SK-N-SH (cell line): ENCODE results near the gene LCMT1. TPM values are rescaled to one million over a fixed set of nuclear protein-coding genes. Genes with fewer than 3 reads are reported as not detected.

ENCODE experiments used
- CTCF ChIA-PET: fragments of 300-600, 350-600 bp; formaldehyde crosslinking; extraction: SDS; loops from one replicate; lab custom pipeline; 2021; lab: Yijun Ruan, JAX
- POLR2A ChIA-PET: fragments of 350-600 bp; sonication (Branson Sonifier 250); formaldehyde crosslinking; extraction: SDS; loops from one replicate; lab custom pipeline; 2020; ENCODE audit warnings: antibody characterized with exemption, inconsistent platforms; lab: Yijun Ruan, JAX
- DNase-seq: peaks from one replicate; pipeline ENCODE4 v3.0.0; 2012
- H2AFZ ChIP-seq: fragments of 200-600 bp; sonication (generic); 2 replicates; pipeline ENCODE4 v1.8.1; 2016; ENCODE audit warnings: antibody characterized with exemption, mild to moderate bottlenecking, low read depth
- H3F3A ChIP-seq: fragments of 200-600 bp; sonication (generic); replicated peaks from 2 replicates; pipeline ENCODE3; 2016; ENCODE audit warnings: antibody characterized with exemption, mild to moderate bottlenecking; ENCODE audit not compliant: insufficient read depth
- H3K27ac ChIP-seq, 2 experiments: fragments of 200-500 bp in 1 of 2; fragments of 200-600 bp in 1 of 2; sonication (Bioruptor generic) in 1 of 2; sonication (generic), shearing (Covaris generic) in 1 of 2; 2 replicates each; pipeline versions ENCODE4 v1.5.1 to v1.6.1; 2014 to 2016; ENCODE audit warnings: low read depth in 2 of 2, inconsistent platforms in 1 of 2, low read length in 1 of 2, mild to moderate bottlenecking in 1 of 2, mixed read lengths in 1 of 2
- H3K27me3 ChIP-seq: fragments of 200-600 bp; sonication (generic), shearing (Covaris generic); 2 replicates; pipeline ENCODE4 v1.6.1; 2016; ENCODE audit warnings: mixed run types; ENCODE audit not compliant: insufficient read depth
- H3K36me3 ChIP-seq, 2 experiments: fragments of 200-500 bp in 1 of 2; fragments of 200-600 bp in 1 of 2; sonication (Bioruptor generic) in 1 of 2; sonication (generic) in 1 of 2; replicated peaks in 1 of 2; 2 replicates each; pipeline versions ENCODE3 to v1.5.1; 2014 to 2016; ENCODE audit warnings: low read length in 1 of 2, mild to moderate bottlenecking in 1 of 2; ENCODE audit not compliant: insufficient read depth in 2 of 2, control insufficient read depth in 1 of 2
- H3K4me1 ChIP-seq, 2 experiments: fragments of 200-500 bp in 1 of 2; fragments of 200-600 bp in 1 of 2; sonication (Bioruptor generic) in 1 of 2; sonication (generic), shearing (Covaris generic) in 1 of 2; 2 replicates each; pipeline versions ENCODE4 v1.5.1 to v1.6.1; 2014 to 2016; ENCODE audit warnings: low read depth in 1 of 2, low read length in 1 of 2, mixed run types in 1 of 2; ENCODE audit not compliant: insufficient read depth in 2 of 2, control insufficient read depth in 1 of 2
- H3K4me2 ChIP-seq: fragments of 200-600 bp; sonication (generic), shearing (Covaris generic); 2 replicates; pipeline ENCODE4 v1.6.1; 2017; ENCODE audit warnings: mixed run types
- H3K4me3 ChIP-seq, 2 experiments: fragments of 200-500 bp in 1 of 2; fragments of 200-600 bp in 1 of 2; sonication (Bioruptor generic) in 1 of 2; sonication (generic), shearing (Covaris generic) in 1 of 2; 2 replicates each; pipeline versions ENCODE4 v1.5.1 to v1.8.1; 2014 to 2016; ENCODE audit warnings: low read depth in 2 of 2, inconsistent platforms in 1 of 2, low read length in 1 of 2, mild to moderate bottlenecking in 1 of 2, mixed read lengths in 1 of 2, moderate library complexity in 1 of 2
- H3K79me2 ChIP-seq: fragments of 200-600 bp; sonication (generic); 2 replicates; pipeline ENCODE4 v1.8.1; 2017; ENCODE audit warnings: mild to moderate bottlenecking; ENCODE audit not compliant: insufficient read depth
- H3K9ac ChIP-seq: fragments of 200-600 bp; sonication (generic); 2 replicates; pipeline ENCODE4 v1.6.1; 2017; ENCODE audit warnings: mixed run types
- H3K9me2 ChIP-seq: fragments of 200-600 bp; sonication (generic); 2 replicates; pipeline ENCODE4 v1.6.1; 2017; ENCODE audit warnings: mixed run types
- H3K9me3 ChIP-seq: fragments of 200-600 bp; sonication (generic); 2 replicates; pipeline ENCODE4 v1.6.1; 2017; ENCODE audit warnings: mixed run types, mild to moderate bottlenecking, moderate library complexity
- H4K20me1 ChIP-seq: fragments of 200-600 bp; sonication (generic); 2 replicates; pipeline ENCODE4 v1.6.1; 2017; ENCODE audit warnings: mild to moderate bottlenecking, mixed run types; ENCODE audit not compliant: insufficient read depth
- CHD2 ChIP-seq: fragments of 150-350 bp; IDR thresholded peaks from 2 replicates; pipeline ENCODE4 v1.6.1; 2018; ENCODE audit warnings: low read length; ENCODE audit not compliant: partially characterized antibody
- EZH2phosphoT487 ChIP-seq: fragments of 200-600 bp; sonication (generic); IDR thresholded peaks from 2 replicates; pipeline ENCODE4 v1.6.1; 2017; ENCODE audit warnings: low read depth, mixed run types, mild to moderate bottlenecking, antibody characterized with exemption, moderate library complexity, borderline replicate concordance
- FOSL2 ChIP-seq: IDR thresholded peaks from 2 replicates; pipeline ENCODE4 v1.4.0; 2012; ENCODE audit warnings: low read depth, mild to moderate bottlenecking, moderate library complexity, borderline replicate concordance
- FOXJ3 ChIP-seq: sonication (generic); formaldehyde crosslinking; IDR thresholded peaks from 2 replicates; pipeline ENCODE4 v1.5.1; 2020; ENCODE audit warnings: mild to moderate bottlenecking, missing genetic modification reagents
- GABPA ChIP-seq: IDR thresholded peaks from 2 replicates; pipeline ENCODE4 v1.4.0; 2012; ENCODE audit warnings: low read depth, mild to moderate bottlenecking
- IRF3 ChIP-seq: fragments of 150-350 bp; IDR thresholded peaks from 2 replicates; pipeline ENCODE4 v1.6.1; 2016; ENCODE audit warnings: mild to moderate bottlenecking, low read depth, low read length
- MAX ChIP-seq: IDR thresholded peaks from 2 replicates; pipeline ENCODE4 v1.4.0; 2012; ENCODE audit warnings: low read depth
- MEF2A ChIP-seq: IDR thresholded peaks from 2 replicates; pipeline ENCODE4 v1.4.0; 2012; ENCODE audit warnings: low read depth, borderline replicate concordance
- NFIC ChIP-seq: IDR thresholded peaks from 2 replicates; pipeline ENCODE4 v1.4.0; 2012; ENCODE audit warnings: borderline replicate concordance
- NRF1 ChIP-seq: IDR thresholded peaks from 2 replicates; pipeline ENCODE4 v1.6.1; 2012; ENCODE audit warnings: low read depth, mild to moderate bottlenecking, low read length
- RAD21 ChIP-seq: IDR thresholded peaks from 2 replicates; pipeline ENCODE4 v1.6.1; 2012; ENCODE audit warnings: mild to moderate bottlenecking, low read length
- RCOR1 ChIP-seq: fragments of 150-350 bp; IDR thresholded peaks from 2 replicates; pipeline ENCODE4 v1.6.1; 2017; ENCODE audit warnings: antibody characterized with exemption, low read length
- SIN3A ChIP-seq: IDR thresholded peaks from 2 replicates; pipeline ENCODE4 v1.6.1; 2012; ENCODE audit warnings: low read depth, mild to moderate bottlenecking, low read length, moderate library complexity, borderline replicate concordance
- USF1 ChIP-seq: IDR thresholded peaks from 2 replicates; pipeline ENCODE4 v1.4.0; 2012; ENCODE audit warnings: low read depth, borderline replicate concordance
- whole genome bisulfite sequencing: methylation state at CpG from one replicate; pipeline ENCODE4 v1.1.6; 2017; ENCODE audit warnings: low lambda C conversion rate; 5-methylcytosine and 5-hydroxymethylcytosine counted together
- polyA plus RNA-seq, 3 experiments: library from polyadenylated mRNA; depleted of rRNA; stranded (reverse); fragments of >200 nt; gene quantifications; 2 replicates each; pipeline ENCODE4 v1.2.3, GENCODE V29; 2012

LCMT1 gene
- polyA plus RNA-seq, 1 of the 3 experiments (the other 2 are of a cell fraction), result 29.8 TPM

- TF ChIP-seq IRF3, result no peak
- TF ChIP-seq RAD21, result no peak
- TF ChIP-seq CHD2, result no peak
- TF ChIP-seq MEF2A, result no peak
- TF ChIP-seq NFIC, result no peak
These were observed 19.1 kb upstream of the LCMT1 start (continued) for GRCh38 chr16:25092441-25092840.

GRCh38 chr16:25093208-25094061 is 18.1 kb upstream of the LCMT1 start:
- ChIA-PET CTCF (interaction anchor here (0.8 to 1.0 kb wide), 2 partner anchors 17 to 38 kb away, joined by 3 read pairs; no protein-coding TSS in a partner anchor), POLR2A (no interaction called here)
- 87% methylated on average over 10 of the region's 10 CpGs for WGBS
- TF ChIP-seq USF1 (no peak), FOSL2 (no peak), MAX (no peak), SIN3A (no peak), RCOR1 (no peak), FOXJ3 (CRISPR knock-in tag) (no peak), GABPA (no peak), RAD21 (no peak), EZH2phosphoT487 (no peak), NRF1 (no peak)
- Histone ChIP-seq H3K36me3 (no peaks in the 10 kb centered on the region), H3K4me3 (no peak overlapping the region), H3K4me2 (no peak overlapping the region), H3K9ac (no peak overlapping the region), H3K9me2 (no peaks in the 10 kb centered on the region), H3K9me3 (no peaks in the 10 kb centered on the region), H4K20me1 (no peaks in the 10 kb centered on the region), H2AFZ (no peak overlapping the region), H3F3A (no peaks in the 10 kb centered on the region), H3K79me2 (no peaks in the 10 kb centered on the region), H3K4me1 (peaks cover 0 to 6% of the 10 kb centered on the region in 2 experiments; a peak in 1 of 4 replicates), H3K27ac (no peak overlapping the region), H3K27me3 (no peaks in the 10 kb centered on the region)
- DNase-seq, result no peak
